SK-N-SH treated with all-trans-retinoic acid at 6 μM for 48 hours (cell line): Measurements from ENCODE around the gene PCDHA6.
A peak's percentile ranks its signal among the peaks of the same experiment; 100 is the strongest.
"Not testable (repeated sequence)": the region's sequence is repeated elsewhere in the genome, so short reads cannot be mapped to it uniquely, and the experiment has no call there.

Source experiments
- ATAC-seq: fragments of 200-7000 bp; cut with Tn5 transposase; 3 replicates; pipeline ENCODE4 v1.9.1; 2020; ENCODE audit warnings: mild to moderate bottlenecking, moderate library complexity
- ARNTL ChIP-seq: fragments of 450-650 bp; formaldehyde crosslinking; IDR thresholded peaks from 2 replicates; pipeline ENCODE4 v1.5.0; 2020; ENCODE audit warnings: low read depth, mild to moderate bottlenecking, moderate library complexity, borderline replicate concordance
- BACH2 ChIP-seq: fragments of 250-450 bp; sonication (Bioruptor Pico); IDR thresholded peaks from 2 replicates; pipeline ENCODE4 v1.9.0; 2021; ENCODE audit warnings: mild to moderate bottlenecking, borderline replicate concordance
- CREB5 ChIP-seq: fragments of 250-450 bp; sonication (Bioruptor Pico); IDR thresholded peaks from 2 replicates; pipeline ENCODE4 v1.5.1; 2020; ENCODE audit warnings: low read depth, mild to moderate bottlenecking, moderate library complexity
- CSDC2 ChIP-seq: fragments of 250-450 bp; sonication (Bioruptor Pico); IDR thresholded peaks from 2 replicates; pipeline ENCODE4 v1.5.0; 2020; ENCODE audit warnings: mild to moderate bottlenecking, moderate library complexity
- ESRRG ChIP-seq: fragments of 250-450 bp; sonication (Bioruptor Pico); IDR thresholded peaks from 2 replicates; pipeline ENCODE4 v1.6.1; 2021; ENCODE audit warnings: mild to moderate bottlenecking
- GLIS3 ChIP-seq: fragments of 250-450 bp; sonication (Bioruptor Pico); IDR thresholded peaks from 2 replicates; pipeline ENCODE4 v1.5.0; 2020; ENCODE audit warnings: mild to moderate bottlenecking, moderate library complexity
- OSR1 ChIP-seq: fragments of 250-450 bp; sonication (Bioruptor Pico); IDR thresholded peaks from 2 replicates; pipeline ENCODE4 v1.8.0; 2022; ENCODE audit warnings: moderate library complexity, mild to moderate bottlenecking, inconsistent platforms
- PATZ1 ChIP-seq: fragments of 250-450 bp; sonication (Bioruptor Pico); IDR thresholded peaks from 2 replicates; pipeline ENCODE4 v1.8.0; 2020; ENCODE audit warnings: mild to moderate bottlenecking, moderate library complexity, borderline replicate concordance
- POU6F1 ChIP-seq: fragments of 250-450 bp; sonication (Bioruptor Pico); IDR thresholded peaks from 2 replicates; pipeline ENCODE4 v1.8.0; 2021; ENCODE audit warnings: low read depth, mild to moderate bottlenecking, moderate library complexity, borderline replicate concordance
- SNAI2 ChIP-seq: fragments of 250-450 bp; sonication (Bioruptor Pico); IDR thresholded peaks from 2 replicates; pipeline ENCODE4 v1.5.0; 2020; ENCODE audit warnings: mild to moderate bottlenecking, moderate library complexity
- TOX ChIP-seq: fragments of 250-450 bp; sonication (Bioruptor Pico); IDR thresholded peaks from 2 replicates; pipeline ENCODE4 v1.8.0; 2021; ENCODE audit warnings: mild to moderate bottlenecking, moderate library complexity, borderline replicate concordance
- TSHZ2 ChIP-seq: fragments of 250-450 bp; sonication (Bioruptor Pico); IDR thresholded peaks from 2 replicates; pipeline ENCODE4 v1.5.0; 2020; ENCODE audit warnings: mild to moderate bottlenecking, moderate library complexity
- ZC3H10 ChIP-seq: fragments of 250-450 bp; sonication (Bioruptor Pico); IDR thresholded peaks from 2 replicates; pipeline ENCODE4 v1.5.1; 2021; ENCODE audit warnings: mild to moderate bottlenecking, moderate library complexity
- ZFP3 ChIP-seq: fragments of 250-450 bp; sonication (Bioruptor Pico); IDR thresholded peaks from 2 replicates; pipeline ENCODE4 v1.5.0; 2020; ENCODE audit warnings: mild to moderate bottlenecking, moderate library complexity
- ZNF8 ChIP-seq: fragments of 450-650 bp; formaldehyde crosslinking; IDR thresholded peaks from 2 replicates; pipeline ENCODE4 v1.5.0; 2020; ENCODE audit warnings: mild to moderate bottlenecking, moderate library complexity

PCDHA6 gene

GRCh38 chr5:140870221-140871201, 42.8 kb downstream of the PCDHA6 start:
- no peak for ATAC-seq
- TF ChIP-seq PATZ1 (CRISPR knock-in tag) (no peak), POU6F1 (no peak), CREB5 (CRISPR knock-in tag) (no peak), BACH2 (CRISPR knock-in tag) (no peak), SNAI2 (no peak)

- TF ChIP-seq ZC3H10 (CRISPR knock-in tag) (no peak), ARNTL (CRISPR knock-in tag) (no peak), SNAI2 (no peak), TOX (CRISPR knock-in tag) (no peak), ESRRG (CRISPR knock-in tag) (no peak), CREB5 (CRISPR knock-in tag) (no peak), TSHZ2 (CRISPR knock-in tag) (no peak), ZNF8 (CRISPR knock-in tag) (no peak), OSR1 (CRISPR knock-in tag) (no peak), GLIS3 (CRISPR knock-in tag) (no peak), ZFP3 (CRISPR knock-in tag) (no peak), BACH2 (CRISPR knock-in tag) (no peak), CSDC2 (CRISPR knock-in tag) (no peak)
- TF ChIP-seq, all 23 proteins: peak for 0
- ATAC-seq: peak; percentile 80
These were observed 47.6 kb downstream of the PCDHA6 start, which contains the start of gene PCDHA12 for GRCh38 chr5:140875085-140876065. TSS of gene PCDHA12 (plus strand) at chr5:140875308. CDS start at chr5:140875473, 165 bp downstream.

GRCh38 chr5:140876541-140877261, 48.9 kb downstream of the PCDHA6 start:
- ATAC-seq: not testable (repeated sequence)
